Peyer's patch (tissue), 4 donors: ENCODE measurements around the gene CARD10. TPM values are rescaled to one million over a fixed set of nuclear protein-coding genes. Genes with fewer than 3 reads are reported as not detected.

Experiments
- DNase-seq, 3 donors: peaks; one replicate each; pipeline ENCODE4 v3.0.0-alpha.2; 2017 to 2019
- H3K27ac ChIP-seq, 4 donors: fragments of 200-600 bp; sonication (generic); one replicate each; pipeline ENCODE4 v1.5.1; 2016 to 2019
- H3K27me3 ChIP-seq, 2 donors: fragments of 200-600 bp; sonication (generic); one replicate each; pipeline ENCODE4 v1.5.1; 2019
- H3K36me3 ChIP-seq, 3 donors: fragments of 200-600 bp; sonication (generic); one replicate each; pipeline ENCODE4 v1.5.1; 2016 to 2019
- H3K4me1 ChIP-seq, 4 donors: fragments of 200-600 bp; sonication (generic); one replicate each; pipeline ENCODE4 v1.5.1; 2016 to 2019
- H3K4me3 ChIP-seq, 4 donors: fragments of 200-600 bp; sonication (generic); 1 replicate in 3 of 4; 2 replicates in 1 of 4; pipeline ENCODE4 v1.5.1; 2016 to 2019; ENCODE audit warnings: mild to moderate bottlenecking in 1 of 4
- H3K9me3 ChIP-seq, 4 donors: fragments of 200-600 bp; sonication (generic); one replicate each; pipeline ENCODE4 v1.5.1; 2016 to 2019; ENCODE audit warnings: mild to moderate bottlenecking in 1 of 4
- POLR2A ChIP-seq, 2 donors: fragments of 450-650 bp; IDR thresholded peaks; one replicate each; pipeline ENCODE4 v1.5.1; 2017; ENCODE audit warnings: antibody characterized with exemption in 2 of 2, mild to moderate bottlenecking in 2 of 2, moderate library complexity in 2 of 2
- total RNA-seq, 4 donors: library from RNA; depleted of rRNA; stranded (reverse); fragments of >200 nt; gene quantifications; one replicate each; pipeline ENCODE4 v1.1.0, GENCODE V29; 2016
- TF ChIP-seq, protein P1 (sequence below), 6 experiments: fragments of 450-650 bp in 4 of 6; fragments of 200-600 bp in 2 of 6; sonication (generic) in 1 of 6; IDR thresholded peaks; one replicate each; pipeline ENCODE4 v1.5.1; 2017 to 2019; ENCODE audit warnings: antibody characterized with exemption in 6 of 6, mild to moderate bottlenecking in 3 of 6, moderate library complexity in 1 of 6

CARD10 gene
- total RNA-seq, 4 donors from 2014 or later: 74.3 to 142 (median 123) TPM

DNA sequence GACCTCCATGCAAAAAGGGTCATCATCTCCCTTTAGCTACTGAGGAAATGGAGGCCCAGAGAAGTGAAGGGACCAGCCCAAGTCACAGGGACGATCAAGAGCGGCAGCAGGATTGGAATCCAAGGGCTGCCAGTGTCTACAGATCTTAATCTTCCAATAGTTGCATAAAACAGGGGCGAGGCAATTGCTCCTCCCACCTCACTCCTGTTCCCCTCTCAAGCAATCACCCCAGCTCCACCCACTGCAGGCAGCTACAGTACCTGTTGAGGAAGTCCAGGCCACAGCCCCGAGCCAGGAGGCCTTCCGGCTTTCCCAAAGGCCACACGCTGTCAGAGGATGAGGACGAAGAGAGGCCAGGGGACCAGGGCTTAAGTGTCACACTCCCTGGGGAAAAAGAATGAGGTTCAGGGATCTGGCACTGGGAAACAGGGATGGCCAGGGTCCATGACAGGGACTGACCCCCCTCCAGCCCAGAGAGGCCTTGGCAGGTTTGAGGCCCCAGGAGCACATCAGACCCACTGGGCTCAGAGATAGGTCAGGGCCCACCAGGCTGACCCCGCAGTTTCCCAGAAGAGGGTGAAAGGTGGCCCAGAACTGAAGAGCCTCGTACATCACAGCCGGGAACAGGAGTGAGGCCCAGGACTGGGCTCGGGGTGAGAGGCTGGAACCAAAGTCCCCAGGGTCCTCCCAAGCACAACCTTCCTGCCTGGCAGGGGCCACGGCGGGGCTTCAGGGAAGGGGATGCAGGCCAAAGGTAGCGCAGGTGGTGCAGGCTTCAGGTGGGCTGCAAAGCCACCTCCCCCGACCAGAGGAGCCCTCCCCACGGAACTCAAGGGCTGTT, 16.7 kb downstream of the CARD10 start:
- Histone ChIP-seq H3K9me3 (no peaks in the 10 kb centered on the region), H3K27ac (peak overlapping the region; percentile 10 to 97 (median 90)), H3K36me3 (peaks cover 0 to 40% (median 0%) of the 10 kb centered on the region in 3 donors), H3K27me3 (no peaks in the 10 kb centered on the region), H3K4me1 (peaks cover 0 to 71% (median 7%) of the 10 kb centered on the region in 4 donors), H3K4me3 (peak overlapping the region in 2 of 4 donors; percentile 4)
- TF ChIP-seq, protein P1, sequence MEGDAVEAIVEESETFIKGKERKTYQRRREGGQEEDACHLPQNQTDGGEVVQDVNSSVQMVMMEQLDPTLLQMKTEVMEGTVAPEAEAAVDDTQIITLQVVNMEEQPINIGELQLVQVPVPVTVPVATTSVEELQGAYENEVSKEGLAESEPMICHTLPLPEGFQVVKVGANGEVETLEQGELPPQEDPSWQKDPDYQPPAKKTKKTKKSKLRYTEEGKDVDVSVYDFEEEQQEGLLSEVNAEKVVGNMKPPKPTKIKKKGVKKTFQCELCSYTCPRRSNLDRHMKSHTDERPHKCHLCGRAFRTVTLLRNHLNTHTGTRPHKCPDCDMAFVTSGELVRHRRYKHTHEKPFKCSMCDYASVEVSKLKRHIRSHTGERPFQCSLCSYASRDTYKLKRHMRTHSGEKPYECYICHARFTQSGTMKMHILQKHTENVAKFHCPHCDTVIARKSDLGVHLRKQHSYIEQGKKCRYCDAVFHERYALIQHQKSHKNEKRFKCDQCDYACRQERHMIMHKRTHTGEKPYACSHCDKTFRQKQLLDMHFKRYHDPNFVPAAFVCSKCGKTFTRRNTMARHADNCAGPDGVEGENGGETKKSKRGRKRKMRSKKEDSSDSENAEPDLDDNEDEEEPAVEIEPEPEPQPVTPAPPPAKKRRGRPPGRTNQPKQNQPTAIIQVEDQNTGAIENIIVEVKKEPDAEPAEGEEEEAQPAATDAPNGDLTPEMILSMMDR (IDR thresholded peaks at IDR 0.05): peak in 1 of 6 experiments; percentile 15
- peak; percentile 79 to 92 for TF ChIP-seq POLR2A (IDR thresholded peaks at IDR 0.05)
- peak in 2 of 3 donors; percentile 93 to 94 for DNase-seq

DNA sequence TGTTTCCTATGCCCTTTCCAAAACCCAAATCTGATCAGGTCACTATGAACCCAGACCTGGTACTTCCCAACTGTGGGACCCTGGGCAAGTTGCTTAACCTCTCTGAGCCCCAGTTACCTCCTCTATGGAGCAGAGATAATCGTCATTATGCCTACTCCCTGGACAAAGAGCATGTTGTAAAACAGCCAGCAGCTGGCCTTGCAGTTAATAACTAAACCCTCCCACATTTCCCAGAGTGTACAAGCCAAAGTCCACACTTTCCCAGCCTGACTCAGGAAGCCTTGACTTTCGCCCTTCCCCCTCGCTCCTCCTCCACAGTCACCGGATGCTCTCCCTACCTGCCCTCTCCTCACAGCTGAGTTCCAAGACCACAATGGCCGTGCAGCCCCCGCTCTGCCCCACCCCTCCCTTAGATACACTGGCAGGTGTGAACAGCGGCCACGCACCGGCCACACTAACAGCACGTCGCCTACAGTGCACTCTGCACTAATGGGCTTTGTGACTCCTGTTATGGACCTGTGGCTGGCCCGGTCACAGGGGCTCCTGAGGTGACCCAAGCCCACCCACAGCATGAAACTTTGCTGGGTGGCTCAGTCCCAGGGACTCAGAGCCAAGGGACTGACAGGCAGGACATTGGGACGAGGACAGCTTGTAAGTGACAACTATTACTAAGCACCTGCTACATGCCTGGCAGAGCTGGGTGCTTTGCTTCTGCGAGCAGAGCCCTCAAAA, 17.4 kb downstream of the CARD10 start:
- H3K4me3 ChIP-seq: peak overlapping the region in 2 of 4 donors; percentile 38 to 47
- peak in 2 of 3 donors; percentile 91 to 92 for DNase-seq
- peak overlapping the region in 3 of 4 donors; percentile 85 to 97 (median 96) for H3K27ac ChIP-seq
- H3K36me3 ChIP-seq: peaks cover 0 to 40% (median 0%) of the 10 kb centered on the region in 3 donors
- H3K9me3 ChIP-seq: no peaks in the 10 kb centered on the region
- no peaks in the 10 kb centered on the region for H3K27me3 ChIP-seq
- peaks cover 0 to 71% (median 7%) of the 10 kb centered on the region in 4 donors for H3K4me1 ChIP-seq
- TF ChIP-seq POLR2A (IDR thresholded peaks at IDR 0.05): no peak
- TF ChIP-seq, protein P1 (IDR thresholded peaks at IDR 0.05): no peak

DNA sequence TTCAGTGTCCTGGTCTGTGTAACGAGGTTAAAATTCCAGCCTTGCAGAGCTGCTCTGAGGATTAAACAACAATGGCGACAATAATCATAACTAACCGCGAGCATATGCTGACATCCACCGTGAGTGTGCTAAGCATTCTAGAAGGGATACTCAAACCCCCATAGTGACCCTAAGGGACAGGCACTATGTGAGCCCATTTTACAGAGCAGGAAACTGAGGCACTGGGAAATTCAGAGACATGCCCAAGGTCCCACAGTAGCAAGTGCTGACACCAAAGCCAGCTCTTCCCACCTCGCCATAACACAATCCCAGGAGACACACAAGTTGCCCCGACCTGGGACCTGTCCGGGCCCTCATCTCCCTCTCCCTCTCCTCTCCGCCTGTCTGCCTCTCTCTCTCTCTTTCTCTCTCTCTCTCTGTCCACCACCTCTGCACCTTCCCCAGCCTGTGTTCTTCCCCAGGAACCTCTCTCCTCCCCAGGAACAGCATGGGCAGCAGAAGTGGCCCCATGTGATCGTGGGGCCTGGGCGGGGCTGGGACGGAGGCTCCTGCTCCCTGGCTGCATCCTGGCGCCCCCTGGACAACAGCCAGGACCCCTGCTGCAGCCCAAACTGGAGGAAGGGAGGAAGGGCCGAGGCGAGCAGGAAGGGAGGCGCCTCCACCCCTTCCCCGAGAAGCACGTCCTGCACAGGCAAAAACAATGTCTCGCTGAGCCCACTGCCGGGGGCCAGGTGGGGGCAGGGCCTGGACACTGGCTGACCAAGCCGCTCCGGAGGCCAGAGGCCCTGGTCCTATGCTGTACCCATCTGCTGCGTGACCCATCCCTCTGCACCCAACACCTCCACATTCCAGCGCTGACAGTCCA, 18.2 kb downstream of the CARD10 start:
- Histone ChIP-seq H3K4me3 (peak overlapping the region in 2 of 4 donors; percentile 38 to 47), H3K9me3 (no peaks in the 10 kb centered on the region), H3K36me3 (peaks cover 0 to 40% (median 0%) of the 10 kb centered on the region in 3 donors), H3K4me1 (peaks cover 0 to 71% (median 7%) of the 10 kb centered on the region in 4 donors), H3K27ac (peak overlapping the region in 3 of 4 donors; percentile 74 to 97 (median 96)), H3K27me3 (no peaks in the 10 kb centered on the region)
- TF ChIP-seq, protein P1 (IDR thresholded peaks at IDR 0.05): no peak
- TF ChIP-seq POLR2A (IDR thresholded peaks at IDR 0.05): no peak
- no peak for DNase-seq

DNA sequence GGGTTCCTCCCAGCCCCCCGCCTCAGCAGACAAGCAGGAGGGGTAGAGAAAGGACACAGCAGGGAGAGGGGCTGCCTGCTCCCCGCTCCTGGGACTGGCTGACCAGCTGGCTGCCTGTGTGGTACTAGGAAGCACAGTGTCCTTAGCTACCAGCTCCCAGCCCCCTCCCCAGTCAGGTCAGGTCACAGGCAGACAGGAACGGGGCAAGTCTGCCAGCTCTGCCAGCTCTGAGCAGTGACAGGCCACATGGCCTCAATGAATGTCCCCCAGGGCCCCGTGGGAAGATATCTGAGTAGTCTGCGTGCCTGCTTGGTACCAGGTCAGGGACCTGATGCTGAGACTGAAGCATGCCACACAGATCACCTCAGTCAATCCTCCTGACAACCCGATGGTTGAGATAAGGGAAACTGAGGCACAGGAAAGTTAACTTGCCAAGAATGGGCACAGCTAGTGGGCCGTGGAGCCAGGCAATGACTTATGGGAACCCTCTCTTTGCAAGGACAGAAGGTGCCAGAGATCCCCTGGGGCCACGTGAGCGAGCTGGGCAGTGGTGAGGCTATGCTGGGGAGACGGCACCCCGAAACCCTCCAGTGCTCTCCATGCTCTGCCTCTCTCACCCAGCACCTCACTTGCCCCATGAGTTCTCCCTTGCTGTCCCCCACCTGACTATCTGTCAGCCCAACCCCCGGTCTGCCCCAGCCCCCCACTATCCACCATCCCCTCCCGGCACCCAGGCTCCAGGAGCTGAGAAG, 19.2 kb downstream of the CARD10 start:
- peak overlapping the region in 3 of 4 donors; percentile 74 to 97 (median 96) for H3K27ac ChIP-seq
- H3K9me3 ChIP-seq: no peaks in the 10 kb centered on the region
- H3K4me3 ChIP-seq: no peak overlapping the region
- TF ChIP-seq POLR2A (IDR thresholded peaks at IDR 0.05): no peak
- TF ChIP-seq, protein P1 (IDR thresholded peaks at IDR 0.05): no peak
- no peaks in the 10 kb centered on the region for H3K27me3 ChIP-seq
- H3K4me1 ChIP-seq: peaks cover 0 to 65% (median 7%) of the 10 kb centered on the region in 4 donors
- peaks cover 0 to 44% (median 0%) of the 10 kb centered on the region in 3 donors for H3K36me3 ChIP-seq
- no peak for DNase-seq
